ENCODE results near the gene TRAPPC12. TPM values are rescaled to one million over a fixed set of nuclear protein-coding genes. Genes with fewer than 3 reads are reported as not detected.
"Not testable (repeated sequence)": the region's sequence is repeated elsewhere in the genome, so short reads cannot be mapped to it uniquely, and the experiment has no call there.

TRAPPC12 gene
- total RNA-seq, 1 donor from 2014 or later = 47.2 TPM

- no peak for DNase-seq (ENCODE audit: low read depth)
These were observed 53.3 kb downstream of the TRAPPC12 start for GRCh38 chr2:3432693-3433338.

GRCh38 chr2:3433339-3433699, 53.8 kb downstream of the TRAPPC12 start:
- DNase-seq (ENCODE audit: low read depth) = no peak

GRCh38 chr2:3433776-3434400, 54.4 kb downstream of the TRAPPC12 start:
- DNase-seq (ENCODE audit: low read depth) = no peak

- DNase-seq (ENCODE audit: low read depth) = no peak
These were observed 55.2 kb downstream of the TRAPPC12 start for GRCh38 chr2:3434654-3435053.

- no peak for DNase-seq (ENCODE audit: low read depth)
These were observed 56.0 kb downstream of the TRAPPC12 start for GRCh38 chr2:3435445-3435844.

GRCh38 chr2:3440477-3440876, 61.0 kb downstream of the TRAPPC12 start:
- DNase-seq (ENCODE audit: low read depth) = peak; percentile 1

GRCh38 chr2:3441465-3441864, 62.0 kb downstream of the TRAPPC12 start:
- DNase-seq (ENCODE audit: low read depth) = no peak

GRCh38 chr2:3442185-3442584, 62.7 kb downstream of the TRAPPC12 start:
- DNase-seq (ENCODE audit: low read depth) = no peak

GRCh38 chr2:3443083-3443482, 63.6 kb downstream of the TRAPPC12 start:
- DNase-seq (ENCODE audit: low read depth) = no peak

GRCh38 chr2:3443506-3444084, 64.1 kb downstream of the TRAPPC12 start:
- no peak for DNase-seq (ENCODE audit: low read depth)

GRCh38 chr2:3445891-3446290, 66.4 kb downstream of the TRAPPC12 start:
- DNase-seq (ENCODE audit: low read depth) = no peak

- DNase-seq (ENCODE audit: low read depth) = no peak
These were observed 66.9 kb downstream of the TRAPPC12 start for GRCh38 chr2:3446381-3446780.

- not testable (repeated sequence) for DNase-seq (ENCODE audit: low read depth)
These were observed 67.7 kb downstream of the TRAPPC12 start for GRCh38 chr2:3447186-3447585.

- DNase-seq (ENCODE audit: low read depth) = no peak
These were observed 68.4 kb downstream of the TRAPPC12 start for GRCh38 chr2:3447789-3448317.

GRCh38 chr2:3448441-3448911, 69.0 kb downstream of the TRAPPC12 start:
- DNase-seq (ENCODE audit: low read depth) = not testable (repeated sequence)

- no peak for DNase-seq (ENCODE audit: low read depth)
These were observed 69.6 kb downstream of the TRAPPC12 start for GRCh38 chr2:3449086-3449485.

- no peak for DNase-seq (ENCODE audit: low read depth)
These were observed 70.4 kb downstream of the TRAPPC12 start for GRCh38 chr2:3449936-3450335.

GRCh38 chr2:3450385-3451010, 71.0 kb downstream of the TRAPPC12 start:
- no peak for DNase-seq (ENCODE audit: low read depth)

- DNase-seq (ENCODE audit: low read depth) = no peak
These were observed 71.7 kb downstream of the TRAPPC12 start for GRCh38 chr2:3451169-3451568.

GRCh38 chr2:3451926-3452671, 72.6 kb downstream of the TRAPPC12 start:
- no peak for DNase-seq (ENCODE audit: low read depth)

GRCh38 chr2:3453190-3453999, 73.9 kb downstream of the TRAPPC12 start:
- DNase-seq (ENCODE audit: low read depth) = no peak
